Measurements from ENCODE around the gene IQCK.
"Not testable (repeated sequence)": the region's sequence is repeated elsewhere in the genome, so short reads cannot be mapped to it uniquely, and the experiment has no call there.

IQCK gene

DNA sequence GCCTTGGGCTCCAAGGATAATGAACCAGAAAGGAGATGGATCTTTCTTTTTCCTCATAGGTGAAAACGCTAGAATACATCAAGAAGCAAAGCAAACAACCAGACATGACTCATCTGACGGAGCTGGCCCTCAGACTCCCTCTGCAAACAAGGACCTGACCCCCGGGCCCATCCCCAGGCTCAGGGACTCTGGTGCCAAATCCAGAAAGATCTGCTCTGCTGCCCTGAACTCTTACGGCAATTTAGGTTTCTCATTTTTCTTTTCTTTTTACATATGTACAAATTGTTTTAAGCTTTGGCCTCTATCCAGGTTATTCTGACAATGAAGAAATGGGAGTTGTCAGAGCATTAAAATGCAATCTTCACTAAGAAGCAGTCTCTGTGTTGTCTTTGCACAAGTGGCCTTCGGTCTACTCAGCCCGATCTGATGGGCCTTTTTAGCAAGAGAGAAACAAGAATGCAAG lies 17.7 kb upstream of the IQCK start:
- no peak for DNase-seq

DNA sequence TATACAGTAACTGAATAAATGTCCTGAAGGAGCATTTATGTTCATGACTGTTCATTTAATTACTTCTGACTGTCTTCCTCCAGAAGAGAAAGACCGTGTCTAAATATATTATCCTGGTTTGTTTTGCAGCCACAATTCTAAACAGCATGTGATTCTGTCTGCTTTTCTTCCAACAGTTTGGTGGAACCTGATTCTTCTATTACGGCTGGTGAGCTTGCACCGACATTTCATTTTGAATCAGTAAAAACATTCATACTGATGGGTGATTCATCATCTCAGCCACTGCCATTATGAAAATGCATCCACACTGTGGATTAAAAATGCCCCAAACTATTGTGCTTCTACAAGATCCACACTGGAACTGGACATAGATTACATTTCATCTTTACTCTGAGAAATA lies 17.0 kb upstream of the IQCK start:
- no peak for DNase-seq

DNA sequence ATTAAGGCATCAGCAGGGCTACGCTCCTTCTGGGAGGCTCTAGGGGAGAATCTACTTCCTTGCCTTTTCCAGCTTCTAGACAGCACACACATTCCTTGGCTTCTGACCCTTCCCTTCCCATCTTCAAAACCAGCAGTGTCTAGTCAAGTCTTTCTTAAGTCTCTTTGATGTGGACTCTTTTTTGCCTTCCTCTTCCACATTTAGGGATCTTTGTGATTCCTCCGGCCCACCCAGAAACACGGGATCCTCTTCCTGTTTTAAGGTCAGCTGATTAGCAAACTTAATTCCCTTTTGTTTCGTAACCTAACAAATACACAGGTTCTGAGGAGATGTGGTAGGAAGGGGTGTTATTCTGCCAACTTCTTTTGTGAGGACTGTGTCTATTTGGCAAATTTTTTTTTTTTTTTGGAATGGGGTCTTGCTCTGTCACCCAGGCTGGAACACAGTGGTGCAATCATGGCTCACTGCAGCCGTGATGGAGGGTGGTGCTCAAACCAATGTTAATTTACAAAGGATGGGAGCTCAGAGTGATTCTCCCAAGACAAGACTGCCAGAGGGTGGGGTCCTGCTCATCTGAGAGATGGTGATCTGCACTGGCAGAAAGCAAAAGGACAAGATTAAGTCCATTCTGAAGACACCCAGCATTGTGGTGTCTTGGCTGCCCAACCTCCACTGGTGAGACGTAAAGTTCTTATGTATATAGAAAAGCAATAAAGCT lies 14.7 kb upstream of the IQCK start:
- DNase-seq, result no peak

DNA sequence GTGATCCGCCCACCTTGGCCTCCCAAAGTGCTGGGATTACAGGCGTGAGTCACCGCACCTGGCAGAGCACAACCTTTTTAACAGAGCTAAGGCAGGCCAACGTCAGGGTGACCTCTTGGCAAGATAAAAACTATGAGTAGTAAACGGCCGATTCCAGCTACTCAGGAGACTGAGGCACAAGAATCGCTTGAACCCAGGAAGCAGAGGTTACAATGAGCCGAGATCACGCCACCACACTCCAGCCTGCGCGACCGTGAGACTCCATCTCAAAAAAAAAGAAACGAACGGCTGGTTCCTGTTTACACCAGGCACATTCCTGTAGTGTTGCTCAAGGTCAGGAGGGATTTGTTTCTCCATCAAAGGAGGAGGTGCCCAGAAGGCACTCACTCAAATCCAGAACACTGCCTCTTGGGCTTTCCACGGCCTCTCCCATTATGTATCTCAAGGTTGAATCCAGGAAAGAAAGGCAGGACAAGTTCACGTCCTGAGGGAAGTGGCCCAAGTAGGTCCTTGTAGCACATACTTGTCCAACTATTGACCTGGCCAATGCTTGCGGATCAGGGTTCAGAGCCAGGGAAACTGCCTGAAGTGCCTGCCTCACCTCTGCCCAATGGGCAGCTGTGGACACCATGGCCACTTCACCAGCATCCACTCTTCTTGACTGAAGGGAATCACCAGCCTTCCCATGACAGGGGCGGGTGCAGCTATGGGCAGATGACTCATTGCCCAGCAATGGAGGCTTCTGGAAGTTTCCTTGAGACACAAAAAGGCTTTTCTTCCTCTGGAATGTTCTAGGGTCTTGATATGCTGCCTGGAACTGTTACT lies 13.5 kb upstream of the IQCK start:
- DNase-seq, result no peak

DNA sequence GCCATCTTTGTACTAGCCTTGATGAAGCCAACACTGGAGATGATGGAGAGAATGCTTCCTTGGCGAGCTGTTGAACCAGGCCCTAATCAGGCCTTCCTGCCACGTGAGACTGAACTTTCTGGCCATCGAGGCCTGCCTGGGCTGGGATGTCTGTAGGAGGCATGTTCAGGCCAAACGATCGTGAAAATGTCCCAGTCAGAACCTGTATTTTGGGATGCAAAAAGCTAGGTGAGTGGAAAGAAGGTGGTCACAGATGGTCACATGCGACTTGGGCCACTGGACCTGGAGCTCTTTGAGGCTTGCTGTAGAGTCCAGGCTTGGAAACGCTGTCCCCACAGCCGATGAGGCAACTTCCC lies 12.9 kb upstream of the IQCK start:
- DNase-seq, result no peak

DNA sequence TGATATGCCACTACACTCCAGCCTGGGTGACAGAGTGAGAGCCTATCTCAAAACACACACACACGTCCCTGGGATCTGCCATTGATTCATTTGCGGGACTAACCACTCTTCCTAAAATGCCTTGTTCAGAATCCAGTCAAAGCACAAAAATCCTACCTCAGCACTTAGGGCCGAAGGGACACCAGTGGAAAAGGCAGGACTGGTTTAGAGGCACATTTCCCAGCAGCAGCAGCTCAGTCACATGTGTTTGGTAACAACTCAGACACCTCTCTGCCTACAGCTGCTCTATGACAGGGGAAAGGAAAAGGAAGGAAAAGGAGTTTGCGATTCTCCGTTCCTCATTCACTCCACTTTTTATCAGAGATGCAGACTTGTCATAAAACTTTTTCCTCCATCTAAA lies 12.2 kb upstream of the IQCK start:
- no peak for DNase-seq

DNA sequence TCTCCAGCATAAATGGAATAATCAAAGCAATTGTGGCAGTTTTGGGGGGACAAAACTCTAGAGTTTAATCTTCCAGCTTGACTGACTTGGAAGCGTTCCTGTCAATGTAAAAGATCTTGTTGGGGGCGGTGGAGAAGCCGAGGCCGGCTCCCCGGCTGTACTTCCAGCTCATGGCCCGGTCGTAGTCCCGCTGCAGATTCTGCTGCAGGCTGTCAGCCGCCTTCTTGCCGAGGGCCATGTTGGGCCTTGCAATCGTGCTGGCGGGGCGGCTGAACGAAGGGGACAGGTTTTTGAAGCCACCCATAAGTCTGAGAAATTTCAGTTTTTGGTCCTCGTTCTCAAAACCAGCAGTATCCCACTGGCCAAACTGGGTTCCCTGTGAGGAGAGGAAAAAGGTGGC lies 11.2 kb upstream of the IQCK start:
- DNase-seq, result no peak

DNA sequence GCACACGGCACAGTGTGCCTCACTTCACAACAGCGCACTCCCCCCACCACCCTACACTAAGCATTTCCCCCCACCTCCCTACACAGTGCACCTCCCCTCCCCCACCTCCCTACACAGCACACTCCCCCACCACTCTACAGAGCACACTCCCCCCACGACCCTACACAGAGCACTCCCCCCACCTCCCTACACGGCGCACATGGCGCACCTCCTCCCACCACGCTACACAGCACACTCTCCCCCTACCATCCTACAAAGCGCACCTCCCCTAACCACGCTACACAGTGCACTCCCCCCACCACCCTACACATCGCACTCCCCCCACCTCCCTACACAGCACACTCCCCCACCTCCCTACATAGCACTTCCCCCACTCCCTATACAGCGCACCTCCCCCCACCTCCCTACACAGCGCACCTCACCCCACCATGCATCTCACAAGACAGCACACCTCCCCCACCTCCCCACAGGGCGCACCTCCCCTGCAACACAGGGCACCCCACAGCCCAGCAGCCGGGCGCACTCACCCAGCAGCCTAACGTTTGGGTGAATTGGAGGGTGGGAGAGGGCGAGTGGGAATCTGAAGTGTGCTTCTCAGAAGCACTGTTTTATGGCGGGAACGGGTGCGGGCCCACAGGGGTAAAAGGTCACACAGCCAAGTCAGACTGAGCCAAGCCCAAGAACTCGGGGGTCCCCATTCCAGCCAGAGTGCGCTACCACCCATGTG lies 10.3 kb upstream of the IQCK start:
- no peak for DNase-seq

DNA sequence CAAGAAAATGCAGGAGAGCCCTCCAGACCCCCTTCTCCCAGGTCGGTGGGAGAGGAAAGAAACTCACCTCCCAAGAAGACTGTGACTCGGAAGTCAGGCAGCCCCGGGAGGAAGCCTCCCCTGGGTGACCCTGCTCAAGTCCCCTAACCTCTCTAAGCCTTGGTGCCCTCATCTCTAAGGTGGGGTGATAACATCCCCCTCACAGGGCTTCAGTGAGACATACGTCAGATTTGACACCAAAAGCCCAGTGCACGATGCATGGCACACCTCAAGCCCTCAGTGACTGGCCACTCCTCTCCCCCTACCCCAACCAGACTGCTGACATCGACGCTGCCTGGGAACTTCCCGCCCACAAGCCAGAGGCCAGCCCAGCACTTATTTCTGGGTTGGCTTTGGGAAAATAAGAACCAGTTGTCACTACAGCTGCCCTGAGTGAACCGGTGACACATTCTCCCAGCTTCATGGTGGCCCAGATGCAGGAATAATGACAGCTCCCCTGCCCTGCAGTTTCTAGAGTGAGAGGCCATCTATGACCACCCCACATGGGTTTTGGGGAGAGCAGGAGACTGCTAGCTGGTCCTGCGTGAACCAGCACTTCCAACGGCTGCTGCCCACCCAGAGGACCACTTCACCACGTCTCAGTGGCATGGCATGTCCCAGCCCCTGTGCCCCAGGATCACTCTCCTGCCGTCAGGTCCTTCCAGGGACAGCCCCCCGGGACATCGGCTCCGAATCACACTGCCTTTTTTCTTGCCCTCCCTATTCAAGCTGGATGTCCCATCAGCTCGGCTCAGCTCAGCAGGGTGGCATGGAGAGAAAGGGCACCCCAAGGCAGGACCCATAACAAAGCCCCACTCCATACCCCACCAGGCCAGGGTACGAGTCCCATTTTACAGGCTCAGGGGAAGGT lies 9.5 kb upstream of the IQCK start:
- no peak for DNase-seq

DNA sequence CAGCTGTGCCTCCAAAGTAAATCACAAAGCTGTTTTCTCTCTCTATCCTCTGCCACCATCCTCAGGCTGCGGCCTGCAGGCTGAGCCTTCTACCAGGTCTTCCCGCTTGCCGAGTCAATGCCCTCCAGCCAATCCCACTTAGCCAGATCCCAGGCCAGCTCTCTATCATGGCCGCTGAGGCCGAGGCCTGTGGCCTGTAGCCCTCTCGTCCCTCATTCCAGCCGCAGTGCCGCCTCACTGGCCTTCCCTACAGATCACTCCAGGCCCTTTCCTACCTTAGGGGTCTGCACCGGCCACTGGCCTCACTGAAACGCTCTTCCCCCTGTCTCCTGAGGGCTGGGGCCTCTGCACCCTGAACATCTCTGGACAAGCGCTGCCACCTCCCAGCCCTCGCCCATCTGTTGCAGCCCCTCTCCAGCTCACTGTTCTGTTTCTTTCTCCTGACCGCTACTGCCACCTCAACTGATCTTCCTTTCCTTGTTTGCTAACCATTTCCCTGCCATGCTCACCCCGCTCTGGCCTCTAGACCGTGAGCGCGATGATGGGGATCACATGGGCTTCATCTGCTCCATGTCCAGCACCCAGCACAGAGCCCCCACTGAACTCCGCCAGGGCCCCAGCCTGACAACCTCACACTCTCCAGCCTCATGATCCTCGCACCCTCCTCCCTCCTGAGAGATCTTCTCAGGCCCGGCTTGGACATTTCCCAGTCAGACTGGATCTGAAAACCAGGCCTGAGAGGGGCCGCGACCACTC lies 8.5 kb upstream of the IQCK start:
- no peak for DNase-seq

DNA sequence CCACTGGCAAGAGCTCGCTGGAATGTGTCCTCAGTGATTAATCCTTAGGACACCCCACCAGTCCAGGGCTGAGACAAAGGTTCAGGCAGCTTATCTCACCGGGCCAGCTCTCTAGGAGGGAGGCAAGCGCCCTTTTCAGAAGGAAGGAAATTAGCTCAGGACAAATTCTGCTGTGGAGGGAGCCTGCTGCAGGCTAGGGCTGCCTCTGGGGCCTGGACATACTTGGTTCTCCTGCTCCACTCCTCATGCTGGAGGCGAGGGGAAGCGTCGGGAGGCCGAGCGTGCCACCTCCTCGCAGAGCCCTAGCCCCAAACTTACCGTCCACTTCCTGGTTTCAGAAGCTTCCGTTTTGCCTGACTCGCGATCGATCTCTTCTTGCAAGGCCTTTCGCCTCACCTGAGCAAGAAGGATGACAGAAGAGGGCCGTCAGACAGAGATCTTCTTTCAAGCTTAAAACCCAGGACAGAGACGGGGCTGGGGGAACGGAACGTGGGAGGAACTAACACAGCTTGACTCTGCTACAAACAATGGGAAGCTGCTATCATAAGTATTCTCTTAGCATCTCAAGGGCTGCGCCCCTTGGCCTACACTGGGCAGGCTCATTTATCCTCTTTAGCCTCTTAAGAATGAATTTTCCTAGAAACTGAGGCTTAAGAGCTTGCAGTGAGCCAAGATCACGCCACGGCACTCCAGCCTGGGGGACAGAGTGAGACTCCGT lies 7.7 kb upstream of the IQCK start:
- DNase-seq, result no peak

DNA sequence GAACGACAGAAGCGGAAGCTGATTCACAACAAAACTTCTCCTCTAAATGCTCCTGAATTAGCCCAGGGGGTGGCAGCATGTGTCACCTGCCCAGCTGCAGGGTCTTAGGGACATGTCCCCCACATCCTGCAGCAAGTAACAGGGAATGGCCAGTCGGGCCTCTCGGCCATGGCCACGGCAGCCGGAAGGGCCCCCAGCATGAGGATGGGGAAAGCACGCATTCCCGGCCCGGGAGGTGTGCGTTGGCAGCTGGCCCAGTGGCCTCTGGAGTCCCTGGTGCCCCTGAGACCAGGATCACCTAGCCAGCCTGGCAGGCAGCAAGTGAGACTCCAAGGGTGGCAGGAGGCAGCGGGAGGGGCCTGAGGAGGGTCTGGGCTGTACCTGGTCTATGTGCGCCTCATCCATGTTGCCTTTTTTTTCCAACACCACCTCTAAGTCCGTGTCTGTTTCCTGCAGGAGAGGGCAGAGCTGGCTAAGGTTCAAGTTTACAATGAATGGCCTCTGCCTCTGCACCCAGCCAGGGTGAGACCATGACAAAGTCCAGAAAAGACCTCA lies 7.0 kb upstream of the IQCK start:
- no peak for DNase-seq

DNA sequence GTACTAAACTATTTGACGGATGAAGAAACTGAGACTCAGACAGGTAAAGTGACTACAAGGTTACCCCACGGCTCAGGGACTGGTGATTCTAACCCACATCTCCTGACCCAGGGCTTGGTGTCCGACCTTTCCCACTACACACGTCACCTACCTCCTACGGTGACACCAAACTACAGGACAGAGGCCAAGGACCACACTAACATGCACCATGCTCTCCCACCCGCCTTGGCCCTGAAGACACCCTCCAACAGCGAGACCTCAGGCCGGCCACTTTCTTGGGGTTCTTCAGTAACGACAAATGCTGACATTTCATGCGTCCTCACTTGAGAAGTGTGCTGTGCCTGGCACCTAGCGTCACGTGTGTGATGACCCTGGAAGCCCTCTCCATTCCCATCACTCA lies 6.4 kb upstream of the IQCK start:
- no peak for DNase-seq

DNA sequence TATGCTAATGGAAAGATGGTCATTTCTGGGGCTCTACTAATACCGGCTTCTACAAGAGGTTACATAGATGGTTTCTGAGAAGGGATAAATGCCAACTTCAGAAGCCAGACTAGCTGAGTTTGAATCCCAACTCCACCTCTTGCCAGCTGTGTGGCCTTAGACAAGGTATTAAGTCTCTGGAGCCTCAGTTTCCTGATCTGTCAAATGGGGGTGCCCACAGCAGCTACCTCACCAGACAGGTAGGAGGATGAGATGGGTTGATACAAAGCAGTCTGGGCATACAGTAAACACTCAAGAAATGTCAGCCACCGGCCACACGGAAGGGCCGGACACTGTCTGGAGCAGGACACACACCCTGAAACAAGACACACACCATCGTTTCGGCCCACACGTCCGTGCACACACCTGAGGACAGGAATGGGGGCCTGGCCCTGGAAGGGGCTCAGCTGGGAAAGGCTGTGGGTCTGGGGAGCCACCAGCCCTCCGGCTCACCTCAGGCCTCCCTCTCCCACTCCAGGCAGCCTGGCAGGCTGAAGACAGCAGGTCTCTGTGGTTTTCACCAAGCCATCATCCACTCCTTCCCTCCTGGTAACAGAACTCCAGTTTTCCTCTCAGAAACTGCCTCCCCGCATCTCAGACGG lies 5.5 kb upstream of the IQCK start:
- no peak for DNase-seq

DNA sequence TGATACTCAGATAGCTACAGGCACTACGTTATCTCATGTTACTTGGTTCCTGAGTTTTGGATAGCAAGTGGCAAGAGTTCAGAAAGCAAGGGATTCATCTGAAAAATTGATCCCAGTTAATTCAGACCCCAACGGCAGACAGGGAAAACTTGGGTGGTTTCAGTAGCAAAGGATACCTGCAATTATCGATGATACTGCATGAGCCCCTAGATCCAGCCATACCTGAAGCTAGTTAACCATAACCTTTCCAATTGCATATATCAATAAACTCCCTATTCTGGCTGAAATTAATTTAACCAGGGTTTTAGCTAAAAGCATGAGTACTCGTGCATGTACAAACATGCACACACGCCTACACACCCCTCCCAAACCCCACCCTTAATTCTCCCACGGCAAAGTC lies 4.4 kb upstream of the IQCK start:
- no peak for DNase-seq

DNA sequence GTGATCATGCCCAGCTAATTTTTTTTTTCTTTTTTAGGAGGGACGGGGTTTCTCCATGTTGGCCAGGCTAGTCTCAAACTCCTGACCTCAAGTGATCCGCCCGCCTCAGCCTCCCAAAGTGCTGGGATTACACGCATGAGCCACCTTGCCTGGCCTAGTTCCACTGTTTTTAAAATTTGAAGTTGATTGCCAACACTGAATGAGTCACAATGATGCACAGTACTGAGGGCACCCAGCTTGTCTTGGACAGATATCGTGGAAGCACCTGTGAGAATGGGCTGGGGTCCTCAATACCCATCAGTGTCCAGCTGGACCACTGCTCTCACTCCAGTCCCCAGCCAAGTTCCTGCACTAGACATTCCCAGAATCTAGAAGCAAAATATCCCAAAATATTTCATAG lies 2.5 kb upstream of the IQCK start:
- no peak for DNase-seq

DNA sequence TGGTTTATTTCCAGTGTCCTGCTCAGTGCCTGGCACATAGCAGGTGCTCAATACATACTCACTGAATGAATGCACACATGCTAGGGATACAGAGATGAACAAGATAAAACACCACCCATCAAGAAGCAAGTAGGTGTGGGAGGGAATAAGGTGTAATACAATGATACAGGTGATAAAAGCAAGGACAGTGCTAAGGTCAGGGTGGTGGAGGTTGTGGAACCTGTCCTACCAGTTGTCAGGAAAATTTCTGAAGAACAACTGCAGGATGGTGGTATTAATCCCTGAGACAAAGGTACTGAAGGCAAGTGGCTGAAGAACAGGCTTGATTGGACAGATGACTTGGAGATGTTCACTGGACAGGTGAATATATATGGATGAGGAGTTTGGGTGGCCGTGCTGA lies 1.9 kb upstream of the IQCK start:
- DNase-seq, result no peak

DNA sequence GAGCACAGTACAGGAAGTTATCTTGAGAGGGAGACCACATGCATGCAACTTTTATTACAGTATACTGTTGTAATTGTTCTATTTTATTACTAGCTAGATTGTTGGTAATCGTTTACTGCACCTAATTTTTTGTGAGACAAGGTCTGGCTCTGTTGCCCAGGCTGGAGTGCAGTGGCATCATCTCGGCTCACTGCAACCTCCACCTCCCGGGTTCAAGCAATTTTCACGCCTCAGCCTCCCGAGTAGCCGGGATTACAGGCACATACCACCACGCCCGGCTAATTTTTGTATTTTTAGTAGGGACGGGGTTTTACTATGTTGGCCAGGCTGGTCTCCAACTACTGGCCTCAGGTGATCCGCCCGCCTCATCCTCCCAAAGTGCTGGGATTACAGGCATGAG lies 1.3 kb upstream of the IQCK start:
- not testable (repeated sequence) for DNase-seq

DNA sequence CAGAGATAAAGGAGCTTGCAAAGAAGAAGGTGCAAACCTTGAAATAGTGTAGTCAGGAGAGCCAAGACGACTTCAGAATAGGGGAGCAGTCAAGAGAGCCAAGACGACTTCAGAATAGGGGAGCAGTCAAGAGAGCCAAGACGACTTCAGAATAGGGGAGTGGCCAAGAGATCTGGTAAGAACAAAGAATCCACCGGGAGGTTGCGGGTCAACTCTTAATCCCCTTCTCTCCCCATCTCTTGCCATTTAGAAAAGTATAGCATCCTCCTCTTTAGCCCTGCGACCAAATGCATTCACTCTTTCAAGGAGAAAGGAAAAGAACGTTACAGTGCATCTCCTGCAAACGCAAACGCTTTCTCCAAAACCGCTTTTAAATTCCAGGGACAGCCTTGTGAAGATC lies 757 bp upstream of the IQCK start:
- no peak for DNase-seq

DNA sequence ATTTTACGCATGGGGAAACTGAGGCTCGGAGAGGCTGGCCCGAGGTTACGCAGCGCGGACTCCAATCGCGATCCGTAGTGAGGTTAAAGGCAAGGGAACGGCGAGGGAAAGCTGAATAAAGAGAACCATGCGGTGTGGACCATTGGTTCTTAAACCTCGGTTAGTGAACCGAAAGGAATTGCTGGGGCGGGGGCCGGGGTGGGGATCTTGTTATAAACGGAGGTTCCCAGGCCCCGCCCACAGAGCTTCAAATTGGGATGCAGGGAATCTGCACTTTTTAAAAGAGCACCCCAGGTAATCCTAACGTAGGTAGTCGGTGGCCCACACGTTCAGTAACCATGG lies 524 bp downstream of the IQCK start:
- no peak for DNase-seq
